Epithelial cell of umbilical artery (primary cell): ENCODE data around the gene ALKBH6. TPM values are rescaled to one million over a fixed set of nuclear protein-coding genes. Genes with fewer than 3 reads are reported as not detected.

Source experiments
- total RNA-seq: library from RNA; depleted of rRNA; stranded (reverse); fragments of >200 nt; gene quantifications from 2 replicates; pipeline ENCODE4 v1.2.3, GENCODE V29; 2014

ALKBH6 gene
- 12.3 and 22.2 TPM in 2 replicates for total RNA-seq

DNA sequence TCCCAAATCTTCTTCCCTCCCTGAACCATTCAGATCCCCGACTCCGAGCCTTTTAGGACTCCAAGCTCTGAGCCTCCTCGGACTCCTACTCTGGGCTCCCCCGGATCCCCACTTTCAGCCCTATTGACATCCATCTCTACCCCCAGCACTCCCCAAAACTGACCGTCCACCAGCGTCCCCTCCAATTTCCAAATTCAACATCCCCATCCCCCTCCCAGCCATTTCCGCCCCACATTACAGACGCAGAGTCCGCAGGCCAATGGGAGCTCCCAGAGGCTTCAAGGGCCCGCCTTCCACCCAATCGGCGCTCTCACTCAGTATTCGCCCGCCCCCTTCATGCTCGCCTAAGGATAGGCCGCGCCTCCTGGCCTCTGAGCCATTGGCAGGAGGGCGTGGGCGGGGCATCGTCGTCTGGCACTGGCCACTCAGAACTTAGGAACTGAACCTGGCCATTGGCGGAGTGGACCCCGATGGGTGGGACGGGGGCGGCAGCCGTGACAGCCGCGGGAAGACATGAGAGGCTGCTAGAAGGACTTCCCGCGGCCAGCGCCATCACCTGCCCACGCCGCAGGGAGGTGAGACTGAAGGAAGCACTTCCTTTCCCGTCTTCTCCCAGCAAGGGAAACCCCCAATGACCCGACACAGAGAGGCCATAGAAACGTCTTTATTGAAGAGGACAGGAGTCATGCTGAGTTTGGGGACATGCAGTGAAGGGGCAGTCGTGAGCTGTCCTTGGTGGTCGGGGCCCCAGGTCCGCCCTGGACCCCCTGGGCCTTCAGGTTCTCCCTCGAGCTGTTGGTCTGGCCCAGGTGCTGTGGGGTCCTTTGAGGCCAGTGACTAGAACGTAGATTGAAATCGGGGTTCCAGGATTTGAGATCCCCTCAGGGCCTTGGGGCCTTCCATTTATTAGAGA, at the start of gene ALKBH6:
ALKBH6 (minus strand) TSS at position 202 of the 913 bp plus-strand sequence. CDS start 816 bp downstream, outside the sequence.

GRCh38 chr19:36054733-36055686, 41.0 kb upstream of the ALKBH6 start, which contains the start of gene WDR62:
WDR62 (plus strand) TSS chr19:36054897; CDS start chr19:36054972, 75 bp downstream.

GRCh38 chr19:36054119-36054732, 40.2 kb upstream of the ALKBH6 start, which contains the start of gene THAP8:
THAP8 (minus strand) TSS chr19:36054285; CDS start chr19:36054217, 68 bp downstream.

GRCh38 chr19:36032251-36033104, 18.5 kb upstream of the ALKBH6 start, which contains the start of gene CLIP3:
CLIP3 (minus strand) TSS chr19:36032873; CDS start chr19:36032357, 516 bp downstream.

DNA sequence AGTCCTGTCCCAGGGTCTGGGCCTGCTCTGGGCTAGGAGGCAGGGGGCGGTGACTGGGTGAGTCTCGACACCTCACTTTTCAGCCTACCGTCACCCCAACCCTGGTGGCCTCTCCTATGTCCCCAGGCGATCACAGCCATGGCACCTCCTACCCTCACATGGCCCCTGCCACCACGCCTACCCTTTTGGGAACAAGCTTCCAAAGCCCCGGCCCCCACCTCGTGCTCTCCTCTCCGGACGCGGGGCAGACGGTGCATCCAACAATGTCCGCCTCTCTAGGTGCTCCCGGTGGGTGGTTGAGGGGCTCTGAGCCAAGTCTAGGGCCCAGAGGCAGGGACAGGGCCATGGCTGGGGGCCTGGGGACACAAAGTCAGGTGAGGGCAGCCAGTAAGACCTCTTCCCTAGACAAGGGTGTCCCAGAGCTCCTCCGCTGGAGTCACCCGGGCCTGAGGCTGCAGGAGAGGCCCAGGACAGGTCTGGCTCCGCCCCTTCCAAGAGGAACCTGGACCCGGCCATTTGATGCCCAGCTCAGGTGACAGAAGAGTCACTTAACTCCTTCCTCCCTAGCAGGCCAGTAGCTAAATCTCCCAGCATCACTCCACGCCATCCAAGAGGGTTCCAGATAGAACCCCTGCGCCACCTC, 5.6 kb downstream of the ALKBH6 start, which contains the start of gene SYNE4:
SYNE4 (minus strand) TSS at position 478 of the 643 bp plus-strand sequence; CDS start at position 346, 132 bp downstream.

DNA sequence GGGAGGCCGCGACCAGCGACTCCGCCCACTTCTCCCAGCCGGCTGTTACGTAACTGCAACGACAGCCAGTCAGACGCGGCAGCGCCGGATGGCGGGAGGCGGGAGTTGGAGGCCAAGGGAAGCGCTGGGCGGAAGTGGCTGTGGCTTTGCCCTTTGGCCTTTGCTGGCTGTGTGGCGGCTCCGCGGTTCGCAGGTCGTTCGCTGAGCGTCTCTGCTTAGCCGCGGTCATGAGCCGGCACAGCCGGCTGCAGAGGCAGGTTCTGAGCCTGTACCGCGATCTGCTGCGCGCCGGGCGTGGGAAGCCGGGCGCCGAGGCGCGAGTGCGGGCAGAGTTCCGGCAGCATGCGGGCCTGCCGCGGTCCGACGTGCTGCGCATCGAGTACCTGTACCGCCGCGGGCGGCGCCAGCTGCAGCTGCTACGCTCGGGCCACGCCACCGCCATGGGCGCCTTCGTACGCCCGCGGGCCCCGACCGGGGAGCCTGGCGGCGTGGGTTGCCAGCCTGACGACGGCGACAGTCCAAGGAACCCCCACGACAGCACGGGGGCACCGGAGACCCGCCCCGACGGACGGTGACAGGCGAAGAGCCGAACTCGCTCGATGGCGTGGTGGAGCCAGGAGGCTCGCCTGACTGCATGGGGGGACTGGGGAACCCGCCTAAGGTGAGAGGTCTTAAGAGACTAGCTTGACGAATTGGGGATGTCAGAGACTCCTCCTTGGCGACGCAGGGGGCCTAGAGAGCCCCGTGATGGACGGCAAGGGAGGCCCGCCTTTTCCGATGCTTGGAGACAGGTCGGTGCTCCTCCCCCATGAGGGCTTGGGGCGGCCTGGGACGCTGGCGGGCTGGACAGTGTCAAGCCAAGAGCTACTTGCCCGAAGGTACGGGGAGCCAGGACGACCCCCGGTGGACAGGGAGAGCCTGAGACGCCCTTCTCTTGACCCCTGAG, 18.7 kb downstream of the ALKBH6 start, which contains the start of gene SDHAF1:
SDHAF1 (plus strand) TSS at position 141 of the 946 bp plus-strand sequence; CDS start at position 228, 87 bp downstream.

Other genes with a start within 250 kb of the ALKBH6 start
- gene ARHGAP33, start 238.6 kb downstream of the ALKBH6 start, total RNA-seq: 2.6 and 4.0 TPM in 2 replicates
- not detected in 2 replicates for gene PRODH2, start 201.4 kb downstream of the ALKBH6 start, total RNA-seq
- gene NPHS1, start 161.7 kb downstream of the ALKBH6 start, total RNA-seq: not detected in 2 replicates
- 0.15 TPM in 1 of 2 replicates, not detected in the other for gene KIRREL2, start 157.3 kb downstream of the ALKBH6 start, total RNA-seq
- 1.2 and 5.5 TPM in 2 replicates for gene APLP1, start 145.6 kb downstream of the ALKBH6 start, total RNA-seq
- 1.6 and 17.5 TPM in 2 replicates for gene NFKBID, start 113.7 kb downstream of the ALKBH6 start, total RNA-seq
- not detected in 2 replicates for gene HCST, start 111.7 kb downstream of the ALKBH6 start, total RNA-seq
- gene TYROBP, start 105.9 kb downstream of the ALKBH6 start, total RNA-seq: not detected in 2 replicates
- 1.3 and 2.4 TPM in 2 replicates for gene LRFN3, start 77.8 kb downstream of the ALKBH6 start, total RNA-seq
- gene SDHAF1, start 19.0 kb downstream of the ALKBH6 start, total RNA-seq: 10.9 and 18.2 TPM in 2 replicates
- not detected in 2 replicates for gene SYNE4, start 5.4 kb downstream of the ALKBH6 start, total RNA-seq
- gene CLIP3, start 18.7 kb upstream of the ALKBH6 start, total RNA-seq: 1.8 and 1.9 TPM in 2 replicates
- 0.65 and 1.2 TPM in 2 replicates for gene THAP8, start 40.1 kb upstream of the ALKBH6 start, total RNA-seq
- 4.2 and 7.0 TPM in 2 replicates for gene WDR62, start 40.7 kb upstream of the ALKBH6 start, total RNA-seq
- gene OVOL3, start 96.9 kb upstream of the ALKBH6 start, total RNA-seq: not detected in 2 replicates
- gene POLR2I, start 100.7 kb upstream of the ALKBH6 start, total RNA-seq: 73.7 and 126 TPM in 2 replicates
- 215 and 250 TPM in 2 replicates for gene TBCB, start 101.3 kb upstream of the ALKBH6 start, total RNA-seq
- 183 and 230 TPM in 2 replicates for gene CAPNS1, start 125.9 kb upstream of the ALKBH6 start, total RNA-seq
- 2.0 and 2.3 TPM in 2 replicates for gene COX7A1, start 138.2 kb upstream of the ALKBH6 start, total RNA-seq
- 5.5 TPM in 2 replicates for gene ZNF565, start 200.5 kb upstream of the ALKBH6 start, total RNA-seq
- gene ZNF146, start 200.9 kb upstream of the ALKBH6 start, total RNA-seq: 132 and 153 TPM in 2 replicates